PFSK-1 (cell line): ENCODE data around the gene WNK2.

Source experiments
- FOXP2 ChIP-seq: optimal IDR thresholded peaks from 2 replicates; pipeline ENCODE3; 2011; ENCODE audit warnings: borderline replicate concordance, control low read depth, inconsistent platforms; ENCODE audit not compliant: insufficient read depth; ENCODE audit errors: extremely low read length, extremely low read depth
- POLR2AphosphoS5 ChIP-seq: IDR thresholded peaks from 2 replicates; pipeline ENCODE4 v1.6.1; 2012; ENCODE audit warnings: low read depth, mild to moderate bottlenecking, control low read depth, low read length, moderate library complexity
- REST ChIP-seq, 2 experiments: IDR thresholded peaks; 2 replicates each; pipeline versions ENCODE4 v1.6.1 to v1.8.0; 2011 to 2012; ENCODE audit warnings: low read depth in 2 of 2, low read length in 2 of 2, control low read depth in 1 of 2, inconsistent platforms in 1 of 2, mild to moderate bottlenecking in 1 of 2, moderate library complexity in 1 of 2; ENCODE audit not compliant: insufficient read depth in 1 of 2
- SIN3A ChIP-seq: IDR thresholded peaks from 2 replicates; pipeline ENCODE4 v1.6.1; 2012; ENCODE audit warnings: mild to moderate bottlenecking, low read length, moderate library complexity, borderline replicate concordance; ENCODE audit not compliant: insufficient read depth
- TAF1 ChIP-seq: IDR thresholded peaks from 2 replicates; pipeline ENCODE4 v1.6.1; 2012; ENCODE audit warnings: low read length, control low read depth, borderline replicate concordance; ENCODE audit not compliant: insufficient read depth

The WNK2 gene

GRCh38 chr9:93292288-93292615 lies 108.3 kb downstream of the WNK2 start:
- TF ChIP-seq REST (IDR thresholded peaks at IDR 0.05; ENCODE audit: insufficient read depth in 1 of 2, low read depth in 2 of 2, low read length in 2 of 2) (no peak), FOXP2 (no peak), POLR2AphosphoS5 (no peak), TAF1 (no peak), SIN3A (no peak)

GRCh38 chr9:93292664-93293328 lies 108.9 kb downstream of the WNK2 start:
- TF ChIP-seq REST (IDR thresholded peaks at IDR 0.05; ENCODE audit: insufficient read depth in 1 of 2, low read depth in 2 of 2, low read length in 2 of 2) (no peak), POLR2AphosphoS5 (no peak), TAF1 (no peak), FOXP2 (no peak)

- TF ChIP-seq POLR2AphosphoS5 (no peak), TAF1 (no peak), REST (IDR thresholded peaks at IDR 0.05; ENCODE audit: insufficient read depth in 1 of 2, low read depth in 2 of 2, low read length in 2 of 2) (no peak), SIN3A (no peak), FOXP2 (no peak)
Measured at GRCh38 chr9:93294011-93294410, 110.1 kb downstream of the WNK2 start.

- TF ChIP-seq POLR2AphosphoS5 (no peak), SIN3A (no peak), REST (IDR thresholded peaks at IDR 0.05; ENCODE audit: insufficient read depth in 1 of 2, low read depth in 2 of 2, low read length in 2 of 2) (no peak), TAF1 (no peak)
Measured at GRCh38 chr9:93295031-93295430, 111.1 kb downstream of the WNK2 start.
